ENCODE measurements around the gene BHMT2. TPM values are rescaled to one million over a fixed set of nuclear protein-coding genes. Genes with fewer than 3 reads are reported as not detected.

Gene BHMT2, protein sequence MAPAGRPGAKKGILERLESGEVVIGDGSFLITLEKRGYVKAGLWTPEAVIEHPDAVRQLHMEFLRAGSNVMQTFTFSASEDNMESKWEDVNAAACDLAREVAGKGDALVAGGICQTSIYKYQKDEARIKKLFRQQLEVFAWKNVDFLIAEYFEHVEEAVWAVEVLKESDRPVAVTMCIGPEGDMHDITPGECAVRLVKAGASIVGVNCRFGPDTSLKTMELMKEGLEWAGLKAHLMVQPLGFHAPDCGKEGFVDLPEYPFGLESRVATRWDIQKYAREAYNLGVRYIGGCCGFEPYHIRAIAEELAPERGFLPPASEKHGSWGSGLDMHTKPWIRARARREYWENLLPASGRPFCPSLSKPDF
- 1.7 and 2.8 TPM in 2 replicates for total RNA-seq (2012; rRNA removed)

DNA sequence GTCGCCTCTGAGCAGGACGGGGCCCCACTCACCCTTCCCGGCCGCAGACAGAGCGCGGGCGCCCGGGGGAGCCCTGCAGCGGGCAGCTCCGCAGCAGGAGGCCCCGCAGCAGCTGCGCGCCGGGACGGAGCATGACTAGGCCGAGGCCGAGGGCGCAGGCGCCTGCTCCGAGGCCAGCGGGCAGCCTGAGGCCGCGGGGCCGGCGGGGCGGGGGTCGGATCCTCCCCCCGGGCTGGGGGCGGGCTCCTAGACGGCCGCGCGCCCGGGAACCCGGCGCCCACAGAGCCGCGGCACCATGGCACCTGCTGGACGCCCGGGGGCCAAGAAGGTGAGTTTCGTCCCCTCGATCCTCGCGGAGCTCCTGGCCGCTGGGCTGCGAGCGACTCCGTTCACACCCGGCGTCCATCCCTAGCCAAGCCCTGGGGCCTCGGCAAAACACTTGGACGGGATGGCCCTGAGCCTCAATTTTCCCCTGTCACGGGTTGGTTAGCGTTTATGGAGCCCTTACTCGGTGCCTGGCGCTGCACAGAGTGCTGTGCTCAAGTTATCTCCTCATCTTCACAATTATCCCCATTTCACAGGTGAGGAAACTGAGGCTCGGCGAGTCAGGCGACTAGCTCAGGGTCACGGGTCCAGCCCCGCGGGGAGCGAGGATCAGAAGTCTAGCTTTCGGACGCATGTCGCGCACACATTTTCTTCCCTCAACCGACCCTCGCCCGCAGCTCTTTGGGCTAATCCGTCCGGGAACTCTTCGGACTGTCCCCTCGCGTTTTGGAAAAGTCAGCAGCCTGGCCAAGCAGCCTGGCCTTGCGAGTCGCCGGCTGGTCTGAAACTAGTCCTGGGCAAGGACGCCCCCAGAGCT lies at the start of gene BHMT2, which contains the start of gene DMGDH:
Gene BHMT2 (plus strand): TSS at position 280 of the 862 bp plus-strand sequence. CDS start 16 bp downstream, at position 296.
Gene DMGDH (minus strand): TSS at position 187 of the 862 bp plus-strand sequence. CDS start 54 bp downstream, at position 133.
- Histone ChIP-seq H3K4me3 (ENCODE audit: low read length) (peak within 1 kb of the TSS; percentile 67), H3K9ac (ENCODE audit: low read depth, low read length) (peak within 1 kb of the TSS; percentile 66), H3K4me2 (ENCODE audit: low read length) (peak within 1 kb of the TSS; percentile 77), H3K9me3 (replicated peaks; ENCODE audit: low read length) (peaks cover 5% of the 10 kb centered on the region), H3K4me1 (ENCODE audit: control insufficient read depth, insufficient read depth, low read length) (peaks cover 6% of the 10 kb centered on the region), H3K36me3 (ENCODE audit: insufficient read depth, low read length) (no peaks in the 10 kb centered on the region), H3K27me3 (ENCODE audit: control insufficient read depth, insufficient read depth, low read length) (no peaks in the 10 kb centered on the region)

DNA sequence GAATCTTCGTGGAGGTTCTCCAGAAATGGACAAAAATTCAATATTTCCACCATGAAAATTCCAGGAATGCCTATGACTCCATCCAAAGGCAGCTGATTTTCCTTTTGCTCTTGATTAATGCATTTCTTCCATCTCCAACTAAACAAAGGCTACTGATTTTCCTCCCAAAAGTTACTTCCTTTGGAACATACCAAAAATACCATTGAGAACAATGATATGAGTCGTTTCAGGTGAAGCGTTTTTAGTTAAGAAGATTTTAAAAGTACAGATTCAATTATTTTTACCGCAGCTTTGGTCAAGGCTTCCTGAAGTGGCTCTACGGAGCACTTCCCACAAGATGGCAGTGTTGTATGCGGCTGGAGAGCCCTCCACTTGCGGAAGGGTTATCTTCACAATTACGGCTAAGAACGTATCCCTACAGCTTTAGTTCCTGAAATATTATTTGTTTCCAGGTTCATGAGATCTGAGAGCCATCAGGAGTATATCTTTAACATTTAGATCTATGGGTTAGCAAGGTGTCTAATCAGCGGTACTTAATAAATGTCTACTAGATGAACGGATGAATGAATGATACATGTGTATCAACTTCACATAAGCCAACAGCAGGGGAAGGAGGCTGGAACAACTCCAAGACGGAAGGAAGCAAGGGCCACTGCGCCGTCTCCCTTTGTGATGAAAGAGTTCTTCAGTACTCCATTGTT lies 48.6 kb upstream of the BHMT2 start:
- Histone ChIP-seq H3K36me3 (ENCODE audit: insufficient read depth, low read length) (no peaks in the 10 kb centered on the region), H3K9me3 (replicated peaks; ENCODE audit: low read length) (no peaks in the 10 kb centered on the region), H3K4me3 (ENCODE audit: low read length) (peak overlapping the region; percentile 55), H3K27me3 (ENCODE audit: control insufficient read depth, insufficient read depth, low read length) (no peaks in the 10 kb centered on the region), H3K4me2 (ENCODE audit: low read length) (peak overlapping the region; percentile 61), H3K4me1 (ENCODE audit: control insufficient read depth, insufficient read depth, low read length) (peaks cover 15% of the 10 kb centered on the region), H3K9ac (ENCODE audit: low read depth, low read length) (peak overlapping the region; percentile 59)

DNA sequence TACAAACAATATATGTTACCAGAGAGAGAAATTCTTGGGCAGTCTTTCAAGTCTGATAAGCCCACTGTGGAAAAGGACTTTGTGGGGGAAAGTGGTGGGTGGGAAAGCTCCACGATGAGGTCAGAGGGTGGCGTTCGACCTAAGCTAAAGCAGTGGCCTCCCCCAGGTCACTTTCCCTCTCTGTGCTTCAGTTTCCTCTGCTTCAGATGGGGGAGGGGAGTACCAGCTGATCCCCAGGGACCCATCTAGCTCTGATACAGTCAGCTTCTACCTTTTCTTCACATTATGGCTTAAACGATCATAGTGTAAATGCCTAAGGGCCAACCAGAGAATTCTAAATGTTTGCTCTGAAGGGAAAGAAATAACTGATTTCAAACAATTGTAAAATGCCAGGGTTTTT lies 47.8 kb upstream of the BHMT2 start:
- peaks cover 15% of the 10 kb centered on the region for H3K4me1 ChIP-seq (ENCODE audit: control insufficient read depth, insufficient read depth, low read length)
- H3K4me2 ChIP-seq (ENCODE audit: low read length) = no peak overlapping the region
- peaks cover 4% of the 10 kb centered on the region for H3K27me3 ChIP-seq (ENCODE audit: control insufficient read depth, insufficient read depth, low read length)
- no peak overlapping the region for H3K4me3 ChIP-seq (ENCODE audit: low read length)
- no peak overlapping the region for H3K9ac ChIP-seq (ENCODE audit: low read depth, low read length)
- no peaks in the 10 kb centered on the region for H3K36me3 ChIP-seq (ENCODE audit: insufficient read depth, low read length)
- no peaks in the 10 kb centered on the region for H3K9me3 ChIP-seq (replicated peaks; ENCODE audit: low read length)

DNA sequence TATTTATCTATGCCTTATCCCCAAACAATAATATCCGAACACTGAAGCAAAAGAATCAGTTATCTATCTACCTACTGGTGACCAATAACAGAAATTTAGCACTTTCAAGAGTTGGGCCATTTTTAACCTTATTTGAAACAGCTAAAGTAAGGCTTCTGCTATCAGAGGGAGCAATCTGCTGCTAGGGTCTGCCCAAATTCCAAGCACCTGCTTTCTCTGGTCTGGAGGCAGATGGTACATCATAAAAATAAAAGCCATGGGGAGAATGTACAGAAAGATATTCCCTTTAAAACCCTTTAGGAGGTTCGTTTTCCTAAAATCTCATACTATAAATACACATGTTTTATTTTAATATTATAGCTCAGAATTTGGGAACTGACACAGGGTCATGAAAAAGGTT lies 46.8 kb upstream of the BHMT2 start:
- no peaks in the 10 kb centered on the region for H3K9me3 ChIP-seq (replicated peaks; ENCODE audit: low read length)
- H3K4me2 ChIP-seq (ENCODE audit: low read length) = no peak overlapping the region
- H3K4me3 ChIP-seq (ENCODE audit: low read length) = no peak overlapping the region
- peaks cover 15% of the 10 kb centered on the region for H3K4me1 ChIP-seq (ENCODE audit: control insufficient read depth, insufficient read depth, low read length)
- peaks cover 4% of the 10 kb centered on the region for H3K27me3 ChIP-seq (ENCODE audit: control insufficient read depth, insufficient read depth, low read length)
- no peaks in the 10 kb centered on the region for H3K36me3 ChIP-seq (ENCODE audit: insufficient read depth, low read length)
- H3K9ac ChIP-seq (ENCODE audit: low read depth, low read length) = no peak overlapping the region

DNA sequence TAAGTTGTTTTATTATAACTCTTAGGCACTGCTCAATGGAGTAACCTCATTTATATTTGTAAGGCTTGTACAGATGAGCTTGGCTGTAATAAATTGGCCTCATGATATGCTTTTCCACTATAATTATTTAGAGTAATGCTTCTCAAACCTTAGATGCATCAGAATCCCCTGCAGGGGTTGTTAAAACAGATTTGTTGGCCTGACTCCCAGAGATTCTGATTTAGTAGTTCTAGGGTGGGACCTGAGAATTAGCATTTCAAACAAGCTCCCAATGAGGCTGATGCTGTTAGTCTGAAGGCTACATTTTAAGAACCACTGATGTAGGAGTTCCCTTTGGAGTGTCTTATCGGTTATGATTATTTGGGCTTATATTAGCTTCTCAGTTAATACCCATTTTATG lies 46.2 kb upstream of the BHMT2 start:
- H3K4me1 ChIP-seq (ENCODE audit: control insufficient read depth, insufficient read depth, low read length) = peaks cover 15% of the 10 kb centered on the region
- peaks cover 4% of the 10 kb centered on the region for H3K27me3 ChIP-seq (ENCODE audit: control insufficient read depth, insufficient read depth, low read length)
- no peak overlapping the region for H3K4me3 ChIP-seq (ENCODE audit: low read length)
- H3K9ac ChIP-seq (ENCODE audit: low read depth, low read length) = no peak overlapping the region
- no peaks in the 10 kb centered on the region for H3K9me3 ChIP-seq (replicated peaks; ENCODE audit: low read length)
- H3K36me3 ChIP-seq (ENCODE audit: insufficient read depth, low read length) = no peaks in the 10 kb centered on the region
- H3K4me2 ChIP-seq (ENCODE audit: low read length) = no peak overlapping the region

DNA sequence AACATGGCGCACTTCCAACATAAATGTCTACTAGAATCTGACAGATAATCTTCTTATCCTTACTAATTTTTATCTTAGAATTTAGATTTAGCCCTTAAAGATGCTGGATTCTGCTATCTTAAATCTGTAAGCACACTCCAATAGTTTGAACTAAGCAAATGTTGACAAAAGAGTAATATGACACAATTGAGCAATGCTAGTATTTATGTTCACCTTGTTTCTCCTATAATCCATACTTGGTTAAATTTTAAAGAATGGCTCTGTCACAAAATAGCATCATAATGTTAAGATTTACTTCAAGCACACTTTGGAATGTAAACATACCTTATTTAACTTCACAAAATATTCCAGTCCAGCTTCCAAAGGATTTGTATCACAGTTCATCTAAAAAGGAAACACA lies 45.6 kb upstream of the BHMT2 start:
- Histone ChIP-seq H3K9ac (ENCODE audit: low read depth, low read length) (no peak overlapping the region), H3K4me3 (ENCODE audit: low read length) (no peak overlapping the region), H3K36me3 (ENCODE audit: insufficient read depth, low read length) (no peaks in the 10 kb centered on the region), H3K9me3 (replicated peaks; ENCODE audit: low read length) (no peaks in the 10 kb centered on the region), H3K4me2 (ENCODE audit: low read length) (no peak overlapping the region), H3K4me1 (ENCODE audit: control insufficient read depth, insufficient read depth, low read length) (peaks cover 15% of the 10 kb centered on the region), H3K27me3 (ENCODE audit: control insufficient read depth, insufficient read depth, low read length) (peaks cover 4% of the 10 kb centered on the region)

DNA sequence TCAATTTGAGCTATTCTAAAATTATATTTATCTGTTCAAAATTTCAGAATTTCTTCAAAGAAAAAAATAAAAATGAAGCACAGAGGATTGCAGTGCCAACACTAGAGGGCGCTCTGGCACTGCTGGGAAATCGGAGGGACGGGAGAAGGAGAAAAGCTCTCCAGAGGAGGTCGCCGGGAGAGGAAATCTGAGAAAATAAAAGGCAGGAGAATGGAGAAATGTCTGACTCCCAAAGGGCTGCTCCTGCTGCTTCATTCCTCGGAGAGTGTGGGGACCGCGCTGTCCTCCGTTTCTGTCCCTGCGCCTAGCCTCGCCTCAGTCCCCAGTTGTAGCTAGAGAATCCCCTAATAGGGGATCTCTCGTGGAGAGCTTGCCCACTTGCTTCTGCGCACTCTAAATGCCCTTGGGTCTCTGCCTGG lies 44.5 kb upstream of the BHMT2 start:
- H3K27me3 ChIP-seq (ENCODE audit: control insufficient read depth, insufficient read depth, low read length) = peaks cover 4% of the 10 kb centered on the region
- peak overlapping the region; percentile 67 for H3K9ac ChIP-seq (ENCODE audit: low read depth, low read length)
- peak overlapping the region; percentile 96 for H3K4me2 ChIP-seq (ENCODE audit: low read length)
- no peaks in the 10 kb centered on the region for H3K36me3 ChIP-seq (ENCODE audit: insufficient read depth, low read length)
- H3K9me3 ChIP-seq (replicated peaks; ENCODE audit: low read length) = no peaks in the 10 kb centered on the region
- peaks cover 15% of the 10 kb centered on the region for H3K4me1 ChIP-seq (ENCODE audit: control insufficient read depth, insufficient read depth, low read length)
- H3K4me3 ChIP-seq (ENCODE audit: low read length) = peak overlapping the region; percentile 74

DNA sequence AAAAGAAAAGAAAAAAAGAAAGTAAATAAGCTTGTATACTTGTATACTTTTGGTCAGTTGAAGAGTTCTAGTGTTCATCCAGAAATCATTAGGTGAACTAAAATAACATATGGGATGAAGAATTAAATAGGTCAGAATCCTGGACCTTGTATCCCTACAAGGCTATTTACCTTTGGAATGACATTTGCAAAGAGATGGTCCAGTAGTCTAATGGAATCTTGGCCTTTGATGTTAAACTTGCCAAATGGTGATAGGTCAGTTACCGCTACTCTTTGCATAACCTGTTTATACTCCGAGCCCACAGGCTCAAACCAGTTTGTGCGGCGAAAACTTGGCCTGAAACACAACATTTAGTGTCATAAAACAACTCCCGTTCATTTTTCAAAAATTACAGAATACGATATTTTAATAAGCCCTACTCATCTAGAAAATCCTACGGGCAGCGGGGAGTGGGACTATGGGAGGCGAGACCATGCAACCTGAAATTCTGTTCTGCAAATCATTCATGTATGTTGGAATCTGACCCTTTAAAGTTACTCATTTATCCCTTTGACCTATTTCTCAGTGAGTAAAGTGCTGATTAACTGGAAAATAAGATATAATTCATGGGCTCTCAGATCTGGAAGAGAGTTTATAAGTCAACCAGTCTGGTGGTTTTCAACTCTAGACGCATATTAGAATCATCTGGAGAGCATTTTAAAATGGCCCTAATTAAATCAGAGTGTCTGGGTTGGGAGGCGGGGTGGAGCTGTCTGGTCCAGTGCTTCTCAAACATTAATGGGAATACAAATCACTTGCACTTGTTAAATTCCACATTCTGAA lies 38.7 kb upstream of the BHMT2 start:
- no peak overlapping the region for H3K9ac ChIP-seq (ENCODE audit: low read depth, low read length)
- H3K4me1 ChIP-seq (ENCODE audit: control insufficient read depth, insufficient read depth, low read length) = no peaks in the 10 kb centered on the region
- H3K4me3 ChIP-seq (ENCODE audit: low read length) = no peak overlapping the region
- no peaks in the 10 kb centered on the region for H3K36me3 ChIP-seq (ENCODE audit: insufficient read depth, low read length)
- H3K4me2 ChIP-seq (ENCODE audit: low read length) = no peak overlapping the region
- H3K27me3 ChIP-seq (ENCODE audit: control insufficient read depth, insufficient read depth, low read length) = peaks cover 4% of the 10 kb centered on the region
- no peaks in the 10 kb centered on the region for H3K9me3 ChIP-seq (replicated peaks; ENCODE audit: low read length)

DNA sequence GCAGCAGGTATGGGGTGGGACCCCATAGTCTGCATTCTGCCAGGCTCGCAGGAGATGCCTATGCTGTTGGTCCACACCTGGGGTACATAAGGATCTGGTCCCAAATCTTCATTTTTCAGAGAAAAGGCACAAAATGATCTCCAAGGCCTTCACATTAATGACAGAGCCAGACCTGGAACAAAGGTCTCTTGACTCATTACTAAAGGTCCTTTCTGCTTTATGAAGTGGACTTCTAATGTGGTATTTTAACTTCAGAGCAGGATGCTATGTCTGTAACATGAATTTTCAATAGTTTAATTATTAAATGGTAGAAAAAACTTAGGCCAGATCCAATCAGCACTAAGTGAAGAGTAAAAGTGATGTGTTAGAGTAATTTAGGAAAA lies 38.1 kb upstream of the BHMT2 start:
- H3K4me1 ChIP-seq (ENCODE audit: control insufficient read depth, insufficient read depth, low read length) = no peaks in the 10 kb centered on the region
- peaks cover 2% of the 10 kb centered on the region for H3K27me3 ChIP-seq (ENCODE audit: control insufficient read depth, insufficient read depth, low read length)
- no peak overlapping the region for H3K4me3 ChIP-seq (ENCODE audit: low read length)
- H3K9me3 ChIP-seq (replicated peaks; ENCODE audit: low read length) = no peaks in the 10 kb centered on the region
- H3K9ac ChIP-seq (ENCODE audit: low read depth, low read length) = no peak overlapping the region
- no peak overlapping the region for H3K4me2 ChIP-seq (ENCODE audit: low read length)
- no peaks in the 10 kb centered on the region for H3K36me3 ChIP-seq (ENCODE audit: insufficient read depth, low read length)

DNA sequence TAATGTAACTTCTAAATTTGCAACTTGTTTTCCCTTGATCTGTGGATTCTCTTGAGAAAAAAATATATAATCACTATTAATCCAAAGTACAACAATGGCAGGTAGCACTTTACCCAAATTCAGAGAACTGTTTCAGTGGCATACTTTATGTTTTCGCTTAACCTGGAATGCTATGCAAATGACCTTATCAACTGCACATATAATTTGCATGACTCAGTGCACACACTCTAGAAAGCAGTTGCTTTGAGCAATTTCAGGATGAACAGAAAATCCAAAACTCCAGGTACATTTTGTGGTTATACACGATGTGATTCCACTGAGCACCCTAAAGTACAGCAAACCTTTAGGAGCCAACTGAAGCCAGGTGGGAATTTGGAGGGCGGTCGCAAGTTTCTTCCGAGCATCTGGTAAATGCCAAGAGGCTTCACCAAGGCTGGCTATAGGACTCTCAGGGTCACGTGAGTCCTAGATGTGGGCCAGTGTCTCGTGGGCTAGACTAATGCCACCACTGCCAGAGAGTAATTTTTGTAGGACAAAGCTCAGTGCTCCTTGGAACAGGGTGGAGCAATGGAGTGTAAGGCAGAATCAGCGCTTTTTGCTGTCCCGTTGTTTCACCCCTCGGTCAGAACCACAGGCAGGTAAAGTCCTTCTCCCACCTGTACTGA lies 37.4 kb upstream of the BHMT2 start:
- H3K4me3 ChIP-seq (ENCODE audit: low read length) = no peak overlapping the region
- no peaks in the 10 kb centered on the region for H3K36me3 ChIP-seq (ENCODE audit: insufficient read depth, low read length)
- H3K9me3 ChIP-seq (replicated peaks; ENCODE audit: low read length) = no peaks in the 10 kb centered on the region
- no peaks in the 10 kb centered on the region for H3K27me3 ChIP-seq (ENCODE audit: control insufficient read depth, insufficient read depth, low read length)
- no peak overlapping the region for H3K4me2 ChIP-seq (ENCODE audit: low read length)
- H3K9ac ChIP-seq (ENCODE audit: low read depth, low read length) = no peak overlapping the region
- no peaks in the 10 kb centered on the region for H3K4me1 ChIP-seq (ENCODE audit: control insufficient read depth, insufficient read depth, low read length)

Measured in skeletal muscle satellite cell (primary cell).